Neuronal stem cell (in vitro differentiated cells): ENCODE results near the gene RNASEH2C.

Source experiments
- DNase-seq: peaks from one replicate; pipeline ENCODE4 v3.0.0-alpha.2; 2013; ENCODE audit warnings: low spot score
- H2AFZ ChIP-seq: one replicate; pipeline ENCODE4 v1.6.1; 2013; ENCODE audit warnings: mild to moderate bottlenecking, low read length, inconsistent platforms
- H2AK5ac ChIP-seq: 2 replicates; pipeline ENCODE4 v1.6.1; 2013; ENCODE audit warnings: low read depth, mild to moderate bottlenecking, inconsistent platforms, low read length, moderate library complexity, mixed read lengths
- H2BK120ac ChIP-seq: 2 replicates; pipeline ENCODE4 v1.6.1; 2013; ENCODE audit warnings: low read depth, mild to moderate bottlenecking, inconsistent platforms, low read length, moderate library complexity, mixed read lengths
- H2BK12ac ChIP-seq: one replicate; pipeline ENCODE4 v1.6.1; 2013; ENCODE audit warnings: low read length, inconsistent platforms
- H2BK15ac ChIP-seq: 2 replicates; pipeline ENCODE4 v1.6.1; 2013; ENCODE audit warnings: mild to moderate bottlenecking, low read length, inconsistent platforms, mixed read lengths
- H2BK5ac ChIP-seq: one replicate; pipeline ENCODE4 v1.6.1; 2013; ENCODE audit warnings: inconsistent platforms, mild to moderate bottlenecking, low read length, moderate library complexity
- H3K14ac ChIP-seq: one replicate; pipeline ENCODE4 v1.6.1; 2013; ENCODE audit warnings: low read length, inconsistent platforms
- H3K18ac ChIP-seq: 2 replicates; pipeline ENCODE4 v1.6.1; 2013; ENCODE audit warnings: low read length, inconsistent platforms
- H3K23ac ChIP-seq: 2 replicates; pipeline ENCODE4 v1.6.1; 2013; ENCODE audit warnings: low read depth, mild to moderate bottlenecking, mixed read lengths, low read length, inconsistent platforms; ENCODE audit not compliant: poor library complexity
- H3K27ac ChIP-seq: replicated peaks from 3 replicates; pipeline ENCODE4 v1.5.1; 2013; ENCODE audit warnings: low read length, inconsistent platforms
- H3K27me3 ChIP-seq, 3 experiments: 2 replicates each; pipeline ENCODE4 v1.6.1; 2013; ENCODE audit warnings: low read length in 3 of 3, mild to moderate bottlenecking in 2 of 3, inconsistent platforms in 1 of 3, low read depth in 1 of 3, mixed read lengths in 1 of 3, moderate library complexity in 1 of 3; ENCODE audit not compliant: control insufficient read depth in 3 of 3, insufficient read depth in 3 of 3
- H3K36me3 ChIP-seq, 2 donors: replicated peaks in 1 of 2; 2 replicates each; pipeline ENCODE4 v1.6.1; 2013; ENCODE audit warnings: low read length in 2 of 2; ENCODE audit not compliant: control insufficient read depth in 2 of 2, insufficient read depth in 2 of 2
- H3K4ac ChIP-seq: 2 replicates; pipeline ENCODE4 v1.6.1; 2013; ENCODE audit warnings: inconsistent platforms, mild to moderate bottlenecking, low read length, moderate library complexity
- H3K4me1 ChIP-seq, 2 donors: 1 replicate in 1 of 2; 2 replicates in 1 of 2; pipeline ENCODE4 v1.6.1; 2013; ENCODE audit warnings: low read length in 2 of 2, low read depth in 1 of 2; ENCODE audit not compliant: control insufficient read depth in 2 of 2, insufficient read depth in 1 of 2
- H3K4me2 ChIP-seq: one replicate; pipeline ENCODE4 v1.6.1; 2013; ENCODE audit warnings: mild to moderate bottlenecking, low read length, inconsistent platforms; ENCODE audit not compliant: insufficient read depth, poor library complexity, severe bottlenecking
- H3K4me3 ChIP-seq, 2 donors: 2 replicates each; pipeline ENCODE4 v1.5.1; 2013; ENCODE audit warnings: low read length in 2 of 2, mild to moderate bottlenecking in 2 of 2, inconsistent platforms in 1 of 2, moderate library complexity in 1 of 2
- H3K79me1 ChIP-seq: one replicate; pipeline ENCODE4 v1.6.1; 2013; ENCODE audit warnings: low read depth, mild to moderate bottlenecking, inconsistent platforms, low read length, moderate library complexity
- H3K9ac ChIP-seq: one replicate; pipeline ENCODE4 v1.6.1; 2013; ENCODE audit warnings: mild to moderate bottlenecking, low read depth, low read length, inconsistent platforms; ENCODE audit not compliant: poor library complexity
- H3K9me3 ChIP-seq, 2 donors: replicated peaks in 1 of 2; 2 replicates each; pipeline versions ENCODE3 to v1.6.1; 2013; ENCODE audit warnings: low read length in 2 of 2, mild to moderate bottlenecking in 2 of 2, inconsistent platforms in 1 of 2, low read depth in 1 of 2, mixed read lengths in 1 of 2, moderate library complexity in 1 of 2; ENCODE audit not compliant: control insufficient read depth in 2 of 2, insufficient read depth in 1 of 2
- H4K8ac ChIP-seq: one replicate; pipeline ENCODE4 v1.6.1; 2013; ENCODE audit warnings: low read depth, mild to moderate bottlenecking, inconsistent platforms, low read length, moderate library complexity
- H4K91ac ChIP-seq: one replicate; pipeline ENCODE4 v1.6.1; 2013; ENCODE audit warnings: low read length, low read depth, mild to moderate bottlenecking, inconsistent platforms; ENCODE audit not compliant: poor library complexity
- WGBS, 2 donors: extraction: QIAGEN DNeasy Blood & Tissue Kit; methylation state at CpG; one replicate each; pipeline ENCODE4 v1.1.7; 2013; ENCODE audit warnings: missing lambda C conversion rate in 2 of 2, mixed read lengths in 1 of 2; ENCODE audit not compliant: insufficient read length in 2 of 2, insufficient replicate concordance in 1 of 2; ENCODE audit errors: extremely low coverage in 2 of 2; 5-methylcytosine and 5-hydroxymethylcytosine counted together

The RNASEH2C gene

GRCh38 chr11:65730461-65730860, 9.9 kb upstream of the RNASEH2C start:
- peaks cover 0 to 10% (median 0%) of the 10 kb centered on the region in 3 experiments for H3K27me3 ChIP-seq
- H3K36me3 ChIP-seq, result no peaks in the 10 kb centered on the region
- H3K79me1 ChIP-seq, result no peaks in the 10 kb centered on the region
- H3K4me2 ChIP-seq, result no peak overlapping the region
- H3K14ac ChIP-seq, result no peak overlapping the region
- H3K4ac ChIP-seq, result no peak overlapping the region
- H4K91ac ChIP-seq, result no peak overlapping the region
- no CpG with 5 or more reads among the region's 5 CpGs for WGBS, 2 donors
- H2BK120ac ChIP-seq, result no peak overlapping the region
- H4K8ac ChIP-seq, result no peak overlapping the region
- peaks cover 0 to 9% of the 10 kb centered on the region in 2 donors for H3K9me3 ChIP-seq
- H3K18ac ChIP-seq, result no peak overlapping the region
- H3K4me1 ChIP-seq, result no peaks in the 10 kb centered on the region
- no peak overlapping the region for H2AK5ac ChIP-seq
- no peak overlapping the region for H3K4me3 ChIP-seq
- no peak overlapping the region for H3K9ac ChIP-seq
- no peak for DNase-seq
- H2BK5ac ChIP-seq, result no peak overlapping the region
- no peak overlapping the region for H2AFZ ChIP-seq
- H2BK15ac ChIP-seq, result no peak overlapping the region
- H3K27ac ChIP-seq, result no peak overlapping the region
- H3K23ac ChIP-seq, result no peak overlapping the region
- H2BK12ac ChIP-seq, result no peak overlapping the region

GRCh38 chr11:65727865-65728264, 7.3 kb upstream of the RNASEH2C start:
- no peak for DNase-seq
- Histone ChIP-seq H3K9ac (no peak overlapping the region), H2AFZ (peak overlapping the region; percentile 35), H3K14ac (no peak overlapping the region), H3K4ac (no peak overlapping the region), H2BK12ac (no peak overlapping the region), H2BK120ac (no peak overlapping the region), H3K23ac (peak overlapping the region; percentile 39), H3K36me3 (no peaks in the 10 kb centered on the region), H3K27ac (no peak overlapping the region), H3K4me1 (no peaks in the 10 kb centered on the region), H2AK5ac (peak overlapping the region; percentile 31), H4K8ac (no peak overlapping the region), H3K79me1 (no peaks in the 10 kb centered on the region), H3K27me3 (peaks cover 0 to 10% (median 0%) of the 10 kb centered on the region in 3 experiments), H3K4me3 (no peak overlapping the region), H3K4me2 (no peak overlapping the region), H2BK15ac (no peak overlapping the region), H3K18ac (peak overlapping the region; percentile 11), H3K9me3 (peaks cover 0 to 5% of the 10 kb centered on the region in 2 donors), H4K91ac (no peak overlapping the region), H2BK5ac (no peak overlapping the region)
- WGBS, 2 donors, result no CpG with 5 or more reads among the region's 15 CpGs

- Histone ChIP-seq H3K27me3 (peaks cover 0 to 10% (median 0%) of the 10 kb centered on the region in 3 experiments), H2AFZ (no peak overlapping the region), H3K23ac (peak overlapping the region; percentile 39), H3K36me3 (no peaks in the 10 kb centered on the region), H2BK5ac (no peak overlapping the region), H3K4ac (no peak overlapping the region), H3K18ac (no peak overlapping the region), H3K4me1 (no peaks in the 10 kb centered on the region), H3K4me2 (no peak overlapping the region), H3K27ac (no peak overlapping the region), H2BK12ac (no peak overlapping the region), H3K4me3 (no peak overlapping the region), H2BK120ac (no peak overlapping the region), H3K9me3 (peaks cover 0 to 4% of the 10 kb centered on the region in 2 donors), H4K91ac (no peak overlapping the region), H2AK5ac (no peak overlapping the region), H3K9ac (no peak overlapping the region), H4K8ac (no peak overlapping the region), H3K79me1 (no peaks in the 10 kb centered on the region), H3K14ac (no peak overlapping the region), H2BK15ac (no peak overlapping the region)
- no peak for DNase-seq
- no CpG with 5 or more reads among the region's 6 CpGs for WGBS, 2 donors
These were observed 6.1 kb upstream of the RNASEH2C start for GRCh38 chr11:65726660-65727059.

GRCh38 chr11:65722261-65722660, 1.7 kb upstream of the RNASEH2C start:
- no peak for DNase-seq
- Histone ChIP-seq H4K91ac (no peak overlapping the region), H3K4ac (no peak overlapping the region), H2BK12ac (no peak overlapping the region), H3K36me3 (peaks cover 19 to 30% of the 10 kb centered on the region in 2 donors), H3K79me1 (peaks cover 4% of the 10 kb centered on the region), H3K4me3 (no peak overlapping the region), H2AK5ac (no peak overlapping the region), H3K9me3 (no peaks in the 10 kb centered on the region), H3K9ac (no peak overlapping the region), H3K27ac (no peak overlapping the region), H4K8ac (no peak overlapping the region), H3K14ac (no peak overlapping the region), H3K4me1 (peaks cover 5 to 10% of the 10 kb centered on the region in 2 donors), H2BK15ac (no peak overlapping the region), H3K18ac (no peak overlapping the region), H2BK120ac (no peak overlapping the region), H3K27me3 (peaks cover 0 to under 1% (median 0%) of the 10 kb centered on the region in 3 experiments), H2AFZ (no peak overlapping the region), H2BK5ac (no peak overlapping the region), H3K4me2 (no peak overlapping the region), H3K23ac (no peak overlapping the region)
- WGBS, 2 donors, result no CpG with 5 or more reads among the region's 1 CpG
